NCI-H69 (cell line): ENCODE results near the gene JAG1.
A peak's percentile ranks its signal among the peaks of the same experiment; 100 is the strongest.

Experiments
- DNase-seq: peaks from one replicate; lab custom pipeline; 2025; lab: John Stamatoyannopoulos, UW

Gene JAG1

GRCh38 chr20:10699489-10699888, 25.7 kb upstream of the JAG1 start:
- DNase-seq, result no peak

DNA sequence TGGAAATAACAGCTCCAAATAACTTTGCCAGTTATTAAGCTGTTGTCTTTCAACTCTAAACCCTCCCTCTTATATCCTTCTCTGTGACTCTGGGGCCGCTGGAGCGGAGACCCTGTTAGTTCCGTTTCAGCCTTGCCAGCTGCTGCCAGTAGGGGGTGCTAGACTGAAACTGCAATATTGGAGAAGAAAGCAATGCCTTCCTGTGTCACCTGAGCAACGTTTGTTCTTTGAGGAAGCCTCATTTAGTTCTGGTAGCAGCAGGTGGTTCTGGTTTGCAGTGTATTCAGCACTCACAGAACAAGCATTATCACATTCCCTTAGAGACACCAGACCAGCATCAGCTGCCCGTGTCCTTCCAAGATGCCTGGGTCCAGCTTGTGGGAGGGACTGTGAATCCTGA, 22.9 kb upstream of the JAG1 start:
- peak; percentile 28 for DNase-seq

- no peak for DNase-seq
Observed at GRCh38 chr20:10689385-10689784, 15.6 kb upstream of the JAG1 start.

- DNase-seq, result no peak
Observed at GRCh38 chr20:10687895-10688294, 14.1 kb upstream of the JAG1 start.

GRCh38 chr20:10686356-10687133, 12.7 kb upstream of the JAG1 start:
- no peak for DNase-seq

GRCh38 chr20:10683537-10683936, 9.7 kb upstream of the JAG1 start:
- no peak for DNase-seq

DNA sequence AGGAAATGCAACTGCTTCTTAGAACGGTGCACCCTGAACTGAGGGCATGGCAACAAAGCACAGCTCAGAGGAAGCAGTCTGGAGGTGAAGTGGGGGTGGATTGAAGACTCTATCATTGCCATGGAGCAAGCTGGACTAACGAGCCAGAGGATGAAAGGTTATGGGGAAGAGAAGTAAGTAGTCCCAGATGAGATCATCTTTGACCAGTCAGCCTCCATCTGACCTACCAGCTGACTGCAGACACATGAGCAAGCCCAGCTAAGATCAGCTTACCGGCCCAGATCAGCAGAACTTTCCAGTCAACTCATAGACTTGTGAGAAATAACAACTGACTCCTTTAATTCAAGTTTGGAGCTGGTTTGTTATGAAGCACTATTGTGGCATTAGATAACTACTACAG, 9.1 kb upstream of the JAG1 start:
- no peak for DNase-seq

- no peak for DNase-seq
Observed at GRCh38 chr20:10681494-10681893, 7.7 kb upstream of the JAG1 start.

- DNase-seq, result no peak
Observed at GRCh38 chr20:10680571-10680970, 6.8 kb upstream of the JAG1 start.

GRCh38 chr20:10679269-10679668, 5.5 kb upstream of the JAG1 start:
- no peak for DNase-seq

DNA sequence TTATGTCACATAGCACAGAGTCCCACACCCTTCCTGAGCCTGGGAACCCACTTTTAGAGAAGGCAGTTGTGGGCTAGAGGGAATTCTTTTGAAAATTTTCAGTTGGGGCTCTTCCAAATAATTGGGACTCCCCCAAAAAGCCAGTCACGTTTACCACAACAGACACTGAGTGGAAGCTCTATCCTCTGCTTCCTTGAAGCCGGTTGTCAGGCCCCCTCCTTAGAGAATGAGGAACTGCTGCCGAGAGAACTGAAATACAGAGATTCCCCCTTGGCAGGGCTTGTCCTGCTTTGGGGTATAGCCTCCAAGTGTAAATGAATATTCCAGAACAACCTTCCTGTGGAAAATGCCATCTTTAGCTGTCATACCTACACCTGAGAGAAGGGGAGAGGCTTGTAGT, 2.7 kb upstream of the JAG1 start:
- DNase-seq, result no peak

GRCh38 chr20:10675450-10675848, 1.6 kb upstream of the JAG1 start:
- no peak for DNase-seq

GRCh38 chr20:10674684-10675449, 1.1 kb upstream of the JAG1 start:
- DNase-seq, result peak; percentile 82

GRCh38 chr20:10673176-10673841, 490 bp downstream of the JAG1 start:
- peak; percentile 78 for DNase-seq

- DNase-seq, result peak; percentile 73
Observed at GRCh38 chr20:10672624-10673127, 1.1 kb downstream of the JAG1 start.

- peak; percentile 92 for DNase-seq
Observed at GRCh38 chr20:10671919-10672623, 1.7 kb downstream of the JAG1 start.

DNA sequence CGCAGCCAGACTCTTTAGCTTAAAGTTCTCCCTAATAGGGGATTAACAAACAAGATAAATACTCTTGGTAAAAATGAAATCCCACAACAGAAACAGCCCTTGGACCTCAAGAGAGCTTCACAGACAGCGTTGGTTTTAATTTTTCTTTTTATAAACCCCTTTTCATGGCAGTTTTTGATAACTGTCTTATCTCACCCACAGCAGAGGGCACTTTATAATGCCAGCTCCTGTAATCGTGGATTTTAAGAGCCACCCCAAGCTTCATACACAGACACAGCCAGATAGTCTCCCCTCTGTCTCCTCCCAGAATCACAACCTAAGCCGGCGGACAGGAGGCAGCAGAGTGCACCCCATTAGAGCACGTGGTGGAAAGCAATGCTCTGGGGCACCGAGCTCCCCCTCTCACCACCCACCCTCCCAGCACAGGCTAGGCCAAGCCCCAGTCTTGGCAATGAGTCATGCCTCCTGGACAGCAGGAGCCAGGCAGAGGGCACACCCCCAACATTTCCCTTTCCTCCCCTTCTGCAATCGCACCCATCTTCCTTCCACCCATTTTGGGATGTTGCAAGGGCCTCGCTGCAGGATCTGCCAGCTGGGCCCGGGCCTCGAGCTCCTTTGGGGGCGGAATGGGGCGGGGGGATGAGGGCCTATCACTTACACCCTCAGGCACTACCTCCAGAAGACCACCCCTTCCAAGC, 2.4 kb downstream of the JAG1 start:
- DNase-seq, result peak; percentile 92

GRCh38 chr20:10670501-10671220, 3.1 kb downstream of the JAG1 start:
- DNase-seq, result no peak

DNA sequence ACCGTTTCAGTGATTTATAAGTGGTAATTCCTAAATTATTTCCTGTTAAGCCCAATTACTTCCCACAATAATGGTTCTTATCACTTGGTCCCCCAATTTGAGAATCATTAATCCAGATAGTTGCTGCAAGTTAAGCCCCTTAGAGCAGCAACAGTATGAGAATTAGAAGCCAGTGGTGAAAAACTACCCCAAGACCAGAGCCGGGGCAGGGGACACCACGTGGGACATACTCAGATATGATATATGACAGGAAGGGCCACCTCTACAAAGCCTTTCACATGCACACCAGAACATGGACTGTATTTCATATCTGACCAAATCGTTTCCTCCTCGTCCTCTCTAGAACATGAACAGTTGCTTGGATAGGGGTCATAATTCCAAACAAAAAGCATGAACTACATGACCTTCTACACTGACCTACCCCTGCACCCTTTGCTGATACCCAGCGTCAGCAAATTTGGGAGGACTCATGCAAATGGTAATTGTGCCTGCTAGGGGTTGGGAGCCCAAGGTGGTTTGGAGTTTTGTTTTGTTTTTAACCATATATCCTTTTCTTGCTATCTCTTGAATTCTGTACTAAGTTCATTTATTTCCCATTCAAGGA, 3.9 kb downstream of the JAG1 start:
- no peak for DNase-seq

GRCh38 chr20:10668677-10669368, 5.0 kb downstream of the JAG1 start:
- peak; percentile 29 for DNase-seq
